Neural cell (in vitro differentiated cells): ENCODE measurements around the gene FASTK.

Source experiments
- CTCF ChIP-seq: fragments of 450-650 bp; IDR thresholded peaks from 2 replicates; pipeline ENCODE4 v1.5.1; 2014; ENCODE audit warnings: antibody characterized with exemption, mild to moderate bottlenecking, moderate library complexity; ENCODE audit not compliant: poor library complexity, severe bottlenecking
- EP300 ChIP-seq: fragments of 450-650 bp; conservative IDR thresholded peaks from 2 replicates; pipeline ENCODE4 v1.6.1; 2014; ENCODE audit warnings: antibody characterized with exemption, mild to moderate bottlenecking, moderate library complexity; ENCODE audit not compliant: poor library complexity, severe bottlenecking
- EZH2 ChIP-seq: fragments of 200-600, 300-800 bp; shearing (Covaris generic), sonication (generic); IDR thresholded peaks from 2 replicates; pipeline ENCODE4 v1.6.1; 2014; ENCODE audit warnings: antibody characterized with exemption, low read length, borderline replicate concordance, mild to moderate bottlenecking; ENCODE audit not compliant: insufficient read depth, poor library complexity, severe bottlenecking
- MXI1 ChIP-seq: fragments of 450-650 bp; conservative IDR thresholded peaks from 2 replicates; pipeline ENCODE4 v1.6.1; 2014; ENCODE audit warnings: antibody characterized with exemption, mild to moderate bottlenecking; ENCODE audit not compliant: poor library complexity, severe bottlenecking
- POLR2AphosphoS5 ChIP-seq: IDR thresholded peaks from 2 replicates; pipeline ENCODE4 v1.6.1; 2012
- RAD21 ChIP-seq: fragments of 450-650 bp; conservative IDR thresholded peaks from 2 replicates; pipeline ENCODE4 v1.6.1; 2014; ENCODE audit warnings: antibody characterized with exemption, mild to moderate bottlenecking, moderate library complexity
- SMC3 ChIP-seq: fragments of 450-650 bp; conservative IDR thresholded peaks from 2 replicates; pipeline ENCODE4 v1.6.1; 2014; ENCODE audit warnings: antibody characterized with exemption, mild to moderate bottlenecking, moderate library complexity; ENCODE audit not compliant: poor library complexity
- TAF1 ChIP-seq: IDR thresholded peaks from 2 replicates; pipeline ENCODE4 v1.6.1; 2012; ENCODE audit warnings: low read depth
- TF ChIP-seq, protein P1 (sequence below): IDR thresholded peaks from 2 replicates; pipeline ENCODE4 v1.6.1; 2012; ENCODE audit warnings: borderline replicate concordance

DNA sequence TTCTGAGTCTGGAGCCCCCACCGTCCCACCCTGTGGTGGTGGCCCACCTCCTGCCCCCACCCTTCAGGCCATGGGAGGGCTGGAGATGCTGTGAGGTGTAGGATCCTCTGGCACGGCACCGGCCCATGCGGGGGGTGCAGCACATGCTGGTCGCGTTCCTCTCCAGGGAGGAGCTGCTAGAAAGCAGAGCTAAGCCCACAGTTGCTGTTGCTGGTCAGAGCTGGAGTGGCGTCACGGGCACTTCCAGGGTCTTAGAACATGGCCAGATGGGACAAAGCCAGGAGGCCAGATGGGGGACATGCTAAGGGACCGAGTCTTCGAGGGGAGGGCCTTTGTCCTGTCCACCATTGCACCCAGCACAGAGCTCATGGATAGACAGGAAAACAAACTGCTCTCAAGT lies 27.3 kb upstream of the FASTK start:
- TF ChIP-seq POLR2AphosphoS5 (no peak), EP300 (no peak), CTCF (no peak), RAD21 (no peak), EZH2 (no peak), MXI1 (no peak), SMC3 (no peak), TAF1 (no peak)
- TF ChIP-seq, protein P1, sequence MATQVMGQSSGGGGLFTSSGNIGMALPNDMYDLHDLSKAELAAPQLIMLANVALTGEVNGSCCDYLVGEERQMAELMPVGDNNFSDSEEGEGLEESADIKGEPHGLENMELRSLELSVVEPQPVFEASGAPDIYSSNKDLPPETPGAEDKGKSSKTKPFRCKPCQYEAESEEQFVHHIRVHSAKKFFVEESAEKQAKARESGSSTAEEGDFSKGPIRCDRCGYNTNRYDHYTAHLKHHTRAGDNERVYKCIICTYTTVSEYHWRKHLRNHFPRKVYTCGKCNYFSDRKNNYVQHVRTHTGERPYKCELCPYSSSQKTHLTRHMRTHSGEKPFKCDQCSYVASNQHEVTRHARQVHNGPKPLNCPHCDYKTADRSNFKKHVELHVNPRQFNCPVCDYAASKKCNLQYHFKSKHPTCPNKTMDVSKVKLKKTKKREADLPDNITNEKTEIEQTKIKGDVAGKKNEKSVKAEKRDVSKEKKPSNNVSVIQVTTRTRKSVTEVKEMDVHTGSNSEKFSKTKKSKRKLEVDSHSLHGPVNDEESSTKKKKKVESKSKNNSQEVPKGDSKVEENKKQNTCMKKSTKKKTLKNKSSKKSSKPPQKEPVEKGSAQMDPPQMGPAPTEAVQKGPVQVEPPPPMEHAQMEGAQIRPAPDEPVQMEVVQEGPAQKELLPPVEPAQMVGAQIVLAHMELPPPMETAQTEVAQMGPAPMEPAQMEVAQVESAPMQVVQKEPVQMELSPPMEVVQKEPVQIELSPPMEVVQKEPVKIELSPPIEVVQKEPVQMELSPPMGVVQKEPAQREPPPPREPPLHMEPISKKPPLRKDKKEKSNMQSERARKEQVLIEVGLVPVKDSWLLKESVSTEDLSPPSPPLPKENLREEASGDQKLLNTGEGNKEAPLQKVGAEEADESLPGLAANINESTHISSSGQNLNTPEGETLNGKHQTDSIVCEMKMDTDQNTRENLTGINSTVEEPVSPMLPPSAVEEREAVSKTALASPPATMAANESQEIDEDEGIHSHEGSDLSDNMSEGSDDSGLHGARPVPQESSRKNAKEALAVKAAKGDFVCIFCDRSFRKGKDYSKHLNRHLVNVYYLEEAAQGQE = no peak
